CD14-positive monocyte (primary cell): Measurements from ENCODE around the gene SLC1A2. TPM values are rescaled to one million over a fixed set of nuclear protein-coding genes. Genes with fewer than 3 reads are reported as not detected.

Experiments used
- DNase-seq, 3 donors: peaks; one replicate each; pipeline ENCODE4 v3.0.0-alpha.2; 2011 to 2022
- H2AFZ ChIP-seq: 2 replicates; pipeline ENCODE4 v1.6.0; 2012; ENCODE audit warnings: mild to moderate bottlenecking, low read depth, low read length, inconsistent platforms; ENCODE audit not compliant: insufficient read depth, poor library complexity, severe bottlenecking
- H3K27ac ChIP-seq, 2 donors: 1 replicate in 1 of 2; 2 replicates in 1 of 2; pipeline ENCODE4 v1.5.1; 2012 to 2013; ENCODE audit warnings: low read length in 2 of 2, control low read depth in 1 of 2, inconsistent platforms in 1 of 2, low read depth in 1 of 2, mild to moderate bottlenecking in 1 of 2
- H3K27me3 ChIP-seq, 2 donors: one replicate each; pipeline versions ENCODE4 v1.6.0 to v1.6.1; 2011 to 2013; ENCODE audit warnings: low read length in 2 of 2; ENCODE audit not compliant: control insufficient read depth in 2 of 2, insufficient read depth in 2 of 2
- H3K36me3 ChIP-seq, 2 donors: replicated peaks in 1 of 2; 1 replicate in 1 of 2; 2 replicates in 1 of 2; pipeline versions ENCODE4 v1.5.1 to v1.6.1; 2012 to 2013; ENCODE audit warnings: low read length in 2 of 2, control low read depth in 1 of 2, inconsistent platforms in 1 of 2, mild to moderate bottlenecking in 1 of 2; ENCODE audit not compliant: insufficient read depth in 2 of 2, control insufficient read depth in 1 of 2
- H3K4me1 ChIP-seq, 2 donors: 1 replicate in 1 of 2; 2 replicates in 1 of 2; pipeline versions ENCODE4 v1.5.1 to v1.6.1; 2012 to 2013; ENCODE audit warnings: low read length in 2 of 2, control low read depth in 1 of 2, inconsistent platforms in 1 of 2, mild to moderate bottlenecking in 1 of 2, moderate library complexity in 1 of 2; ENCODE audit not compliant: insufficient read depth in 2 of 2, control insufficient read depth in 1 of 2
- H3K4me2 ChIP-seq: replicated peaks from 2 replicates; pipeline ENCODE3; 2012; ENCODE audit warnings: low read length, moderate library complexity, mild to moderate bottlenecking; ENCODE audit not compliant: poor library complexity, severe bottlenecking; ENCODE audit errors: extremely low read depth
- H3K4me3 ChIP-seq, 3 experiments: fragments of 200-600 bp in 1 of 3; sonication (generic) in 1 of 3; replicated peaks in 1 of 3; 1 replicate in 2 of 3; 2 replicates in 1 of 3; pipeline ENCODE4 v1.5.1; 2011 to 2013; ENCODE audit warnings: low read length in 3 of 3, mild to moderate bottlenecking in 3 of 3, control low read depth in 2 of 3, low read depth in 2 of 3, inconsistent platforms in 1 of 3, moderate library complexity in 1 of 3
- H3K79me2 ChIP-seq: 2 replicates; pipeline ENCODE4 v1.6.0; 2012; ENCODE audit warnings: mild to moderate bottlenecking, control low read depth, inconsistent platforms, low read length, moderate library complexity; ENCODE audit not compliant: insufficient read depth
- H3K9ac ChIP-seq: 2 replicates; pipeline ENCODE4 v1.6.0; 2017; ENCODE audit warnings: low read length, mild to moderate bottlenecking; ENCODE audit not compliant: insufficient read depth, poor library complexity, severe bottlenecking
- H3K9me3 ChIP-seq, 2 donors: replicated peaks in 1 of 2; 1 replicate in 1 of 2; 2 replicates in 1 of 2; pipeline versions ENCODE4 v1.5.1 to v1.6.1; 2012 to 2013; ENCODE audit warnings: low read length in 2 of 2, control low read depth in 1 of 2; ENCODE audit not compliant: control insufficient read depth in 1 of 2, insufficient read depth in 1 of 2
- H4K20me1 ChIP-seq: 2 replicates; pipeline ENCODE4 v1.6.0; 2012; ENCODE audit warnings: mild to moderate bottlenecking, low read length, control low read depth, moderate library complexity; ENCODE audit not compliant: insufficient read depth
- H3K27ac Mint-ChIP-seq, 7 donors: one replicate each; pipeline ENCODE4 v1.8.0; 2020; ENCODE audit warnings: mild to moderate bottlenecking in 7 of 7, mixed read lengths in 7 of 7, moderate library complexity in 6 of 7, inconsistent platforms in 2 of 7
- H3K27me3 Mint-ChIP-seq, 3 donors: one replicate each; pipeline ENCODE4 v1.8.0; 2021 to 2022; ENCODE audit warnings: low read depth in 3 of 3, mild to moderate bottlenecking in 3 of 3, mixed read lengths in 3 of 3, moderate library complexity in 3 of 3, inconsistent platforms in 1 of 3
- H3K36me3 Mint-ChIP-seq, 2 donors: one replicate each; pipeline ENCODE4 v1.8.0; 2020; ENCODE audit warnings: mixed read lengths in 2 of 2, inconsistent platforms in 1 of 2, mild to moderate bottlenecking in 1 of 2
- H3K4me1 Mint-ChIP-seq: one replicate; pipeline ENCODE4 v1.8.0; 2020; ENCODE audit warnings: mild to moderate bottlenecking, mixed read lengths
- H3K4me3 Mint-ChIP-seq, 2 donors: one replicate each; pipeline ENCODE4 v1.8.0; 2020; ENCODE audit warnings: mild to moderate bottlenecking in 2 of 2, mixed read lengths in 2 of 2, moderate library complexity in 1 of 2
- H3K9me3 Mint-ChIP-seq, 7 donors: one replicate each; pipeline ENCODE4 v1.8.0; 2020 to 2022; ENCODE audit warnings: mixed read lengths in 7 of 7, mild to moderate bottlenecking in 6 of 7, moderate library complexity in 6 of 7, inconsistent platforms in 2 of 7
- WGBS: methylation state at CpG from one replicate; pipeline ENCODE4 v1.1.5; 2013; ENCODE audit warnings: missing lambda C conversion rate; ENCODE audit not compliant: insufficient coverage; 5-methylcytosine and 5-hydroxymethylcytosine counted together
- intact Hi-C, 2 donors: fragments of 100-400 bp; cut with micrococcal nuclease; formaldehyde crosslinking; loops; one replicate each; pipeline versions ENCODE4 v1.15.0 to v1.15.1; 2023
- polyA plus RNA-seq, 3 donors: library from polyadenylated mRNA; depleted of rRNA in 1 of 3; unstranded in 2 of 3; stranded (reverse) in 1 of 3; fragments of 300-500 nt in 2 of 3; fragments of >200 nt in 1 of 3; fragmentation: Illumina TruSeq in 2 of 3; gene quantifications; 1 replicate in 2 of 3; 2 replicates in 1 of 3; pipeline ENCODE4 v1.2.3, GENCODE V29; 2012 to 2021
- TF ChIP-seq, protein P1 (sequence below): fragments of 200-600 bp; IDR thresholded peaks from one replicate; pipeline ENCODE4 v1.8.0; 2022; ENCODE audit warnings: antibody characterized with exemption, mild to moderate bottlenecking

Gene SLC1A2
- polyA plus RNA-seq, 3 donors: 0.07 TPM; not detected in 2

DNA sequence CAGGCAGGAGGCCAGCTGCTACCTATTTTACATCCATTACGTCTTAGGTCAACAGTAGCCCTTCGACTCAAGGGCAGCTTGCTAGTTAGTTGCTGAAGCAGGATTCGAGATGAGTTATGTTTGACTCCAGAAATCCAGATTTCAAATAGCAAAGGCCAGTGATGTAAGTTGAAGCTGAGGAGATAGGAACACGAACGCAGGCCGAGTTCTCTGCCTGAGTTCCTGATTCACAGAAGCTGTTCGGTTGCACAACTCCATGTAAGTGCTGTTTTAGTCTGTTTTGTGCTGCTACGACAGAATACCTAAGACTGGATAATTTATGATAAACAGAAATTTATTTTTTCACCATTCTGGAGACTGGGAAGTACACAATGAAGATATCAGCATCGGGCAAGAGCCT, 111.2 kb downstream of the SLC1A2 start:
- Histone ChIP-seq H2AFZ (peak overlapping the region; percentile 27), H3K36me3 (no peaks in the 10 kb centered on the region), H4K20me1 (no peaks in the 10 kb centered on the region), H3K4me2 (peak overlapping the region; percentile 45), H3K4me1 (peaks cover 92 to 95% of the 10 kb centered on the region in 2 donors), H3K27ac (peak overlapping the region; percentile 70 to 89), H3K9me3 (no peaks in the 10 kb centered on the region), H3K9ac (peak overlapping the region; percentile 37), H3K79me2 (no peaks in the 10 kb centered on the region), H3K27me3 (no peaks in the 10 kb centered on the region), H3K4me3 (peak overlapping the region in 1 of 3 experiments; percentile 13)
- Mint-ChIP-seq H3K27ac (peak overlapping the region; percentile 92 to 98 (median 95)), H3K36me3 (peaks cover 0 to 5% of the 10 kb centered on the region in 2 donors), H3K27me3 (peaks cover 0 to 3% (median 2%) of the 10 kb centered on the region in 3 donors), H3K4me3 (peak overlapping the region in 1 of 2 donors; percentile 44), H3K9me3 (no peaks in the 10 kb centered on the region), H3K4me1 (peaks cover 95% of the 10 kb centered on the region)
- intact Hi-C loops: loop anchor here (10.0 kb wide), 3 partner anchors 93 to 303 kb away; no protein-coding TSS in a partner anchor
- peak; percentile 80 to 91 (median 91) for DNase-seq
- TF ChIP-seq, protein P1, sequence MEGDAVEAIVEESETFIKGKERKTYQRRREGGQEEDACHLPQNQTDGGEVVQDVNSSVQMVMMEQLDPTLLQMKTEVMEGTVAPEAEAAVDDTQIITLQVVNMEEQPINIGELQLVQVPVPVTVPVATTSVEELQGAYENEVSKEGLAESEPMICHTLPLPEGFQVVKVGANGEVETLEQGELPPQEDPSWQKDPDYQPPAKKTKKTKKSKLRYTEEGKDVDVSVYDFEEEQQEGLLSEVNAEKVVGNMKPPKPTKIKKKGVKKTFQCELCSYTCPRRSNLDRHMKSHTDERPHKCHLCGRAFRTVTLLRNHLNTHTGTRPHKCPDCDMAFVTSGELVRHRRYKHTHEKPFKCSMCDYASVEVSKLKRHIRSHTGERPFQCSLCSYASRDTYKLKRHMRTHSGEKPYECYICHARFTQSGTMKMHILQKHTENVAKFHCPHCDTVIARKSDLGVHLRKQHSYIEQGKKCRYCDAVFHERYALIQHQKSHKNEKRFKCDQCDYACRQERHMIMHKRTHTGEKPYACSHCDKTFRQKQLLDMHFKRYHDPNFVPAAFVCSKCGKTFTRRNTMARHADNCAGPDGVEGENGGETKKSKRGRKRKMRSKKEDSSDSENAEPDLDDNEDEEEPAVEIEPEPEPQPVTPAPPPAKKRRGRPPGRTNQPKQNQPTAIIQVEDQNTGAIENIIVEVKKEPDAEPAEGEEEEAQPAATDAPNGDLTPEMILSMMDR: no peak
- WGBS: 50% methylated on average over 2 of the region's 9 CpGs

DNA sequence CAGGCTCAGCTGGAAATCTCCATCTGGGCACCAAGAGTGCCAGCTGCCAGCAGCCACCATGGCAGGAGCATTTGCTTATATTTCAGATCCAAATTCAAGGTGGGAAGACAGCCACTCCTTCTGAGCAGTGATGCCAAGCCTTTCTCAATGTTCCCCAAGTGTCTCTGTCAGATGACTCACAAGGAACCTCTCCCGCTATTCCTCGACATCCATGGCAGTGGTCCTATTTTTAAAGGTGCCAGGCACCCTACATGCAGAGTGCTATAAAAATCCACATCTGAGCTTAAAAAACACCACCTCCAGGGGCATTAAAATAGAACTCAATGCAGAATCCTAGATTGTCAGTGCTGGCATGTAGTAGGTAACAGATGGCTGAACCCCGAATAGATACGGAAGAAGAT, 112.1 kb downstream of the SLC1A2 start:
- peaks cover 0 to 3% (median 2%) of the 10 kb centered on the region in 3 donors for H3K27me3 Mint-ChIP-seq
- H3K27ac Mint-ChIP-seq: peak overlapping the region; percentile 92 to 98 (median 95)
- peak overlapping the region in 1 of 3 experiments; percentile 13 for H3K4me3 ChIP-seq
- H3K36me3 Mint-ChIP-seq: peaks cover 3 to 12% of the 10 kb centered on the region in 2 donors
- no peak overlapping the region for H3K4me2 ChIP-seq
- no peaks in the 10 kb centered on the region for H3K79me2 ChIP-seq
- no peak overlapping the region for H2AFZ ChIP-seq
- peak overlapping the region; percentile 37 for H3K9ac ChIP-seq
- peaks cover 0 to 5% (median 0%) of the 10 kb centered on the region in 7 donors for H3K9me3 Mint-ChIP-seq
- WGBS: 96% methylated on average over 4 of the region's 4 CpGs
- no peaks in the 10 kb centered on the region for H3K9me3 ChIP-seq
- H3K27me3 ChIP-seq: no peaks in the 10 kb centered on the region
- H3K4me1 ChIP-seq: peaks cover 92 to 95% of the 10 kb centered on the region in 2 donors
- H3K27ac ChIP-seq: peak overlapping the region in 1 of 2 donors; percentile 89
- DNase-seq: no peak
- no peaks in the 10 kb centered on the region for H3K36me3 ChIP-seq
- no peak overlapping the region for H3K4me3 Mint-ChIP-seq
- no peaks in the 10 kb centered on the region for H4K20me1 ChIP-seq
- H3K4me1 Mint-ChIP-seq: peaks cover 95% of the 10 kb centered on the region
- intact Hi-C loops: loop anchor here (10.0 kb wide), 3 partner anchors 92 to 302 kb away; no protein-coding TSS in a partner anchor
- TF ChIP-seq, protein P1: no peak
